ENCODE measurements around the gene FLOT1.

The FLOT1 gene
- total RNA-seq: 59.3 to 62.0 reads per million in 2 donors

GRCh38 chr6:30742316-30743098 is at the start of gene FLOT1:
Gene FLOT1 (minus strand): TSS chr6:30742687. CDS start chr6:30742189, 498 bp downstream.
- peak; percentile 86 for DNase-seq

- no peak for DNase-seq
Observed at GRCh38 chr6:30790724-30791383, 48.4 kb upstream of the FLOT1 start.

GRCh38 chr6:30789606-30790005 is 47.1 kb upstream of the FLOT1 start:
- no peak for DNase-seq

- DNase-seq: no peak
Observed at GRCh38 chr6:30787954-30788353, 45.5 kb upstream of the FLOT1 start.

- no peak for DNase-seq
Observed at GRCh38 chr6:30782425-30783014, 40.0 kb upstream of the FLOT1 start.

- DNase-seq: no peak
Observed at GRCh38 chr6:30781743-30782424, 39.4 kb upstream of the FLOT1 start.

GRCh38 chr6:30781395-30781742 is 38.9 kb upstream of the FLOT1 start:
- no peak for DNase-seq

GRCh38 chr6:30780642-30780920 is 38.1 kb upstream of the FLOT1 start:
- DNase-seq: no peak

GRCh38 chr6:30779850-30780641 is 37.6 kb upstream of the FLOT1 start:
- DNase-seq: no peak

- DNase-seq: no peak
Observed at GRCh38 chr6:30778001-30778635, 35.6 kb upstream of the FLOT1 start.

- no peak for DNase-seq
Observed at GRCh38 chr6:30777155-30777485, 34.6 kb upstream of the FLOT1 start.

GRCh38 chr6:30776390-30777154 is 34.1 kb upstream of the FLOT1 start:
- DNase-seq: no peak

- no peak for DNase-seq
Observed at GRCh38 chr6:30775104-30775503, 32.6 kb upstream of the FLOT1 start.

GRCh38 chr6:30774701-30775100 is 32.2 kb upstream of the FLOT1 start:
- DNase-seq: no peak

GRCh38 chr6:30770592-30770991 is 28.1 kb upstream of the FLOT1 start:
- no peak for DNase-seq

GRCh38 chr6:30769853-30770524 is 27.5 kb upstream of the FLOT1 start:
- DNase-seq: no peak

GRCh38 chr6:30769088-30769852 is 26.8 kb upstream of the FLOT1 start:
- DNase-seq: no peak

- no peak for DNase-seq
Observed at GRCh38 chr6:30768634-30769087, 26.2 kb upstream of the FLOT1 start.

- no peak for DNase-seq
Observed at GRCh38 chr6:30767944-30768301, 25.4 kb upstream of the FLOT1 start.
